ENCODE results near the gene CAT.
"Not testable (repeated sequence)": the region's sequence is repeated elsewhere in the genome, so short reads cannot be mapped to it uniquely, and the experiment has no call there.

Gene CAT

DNA sequence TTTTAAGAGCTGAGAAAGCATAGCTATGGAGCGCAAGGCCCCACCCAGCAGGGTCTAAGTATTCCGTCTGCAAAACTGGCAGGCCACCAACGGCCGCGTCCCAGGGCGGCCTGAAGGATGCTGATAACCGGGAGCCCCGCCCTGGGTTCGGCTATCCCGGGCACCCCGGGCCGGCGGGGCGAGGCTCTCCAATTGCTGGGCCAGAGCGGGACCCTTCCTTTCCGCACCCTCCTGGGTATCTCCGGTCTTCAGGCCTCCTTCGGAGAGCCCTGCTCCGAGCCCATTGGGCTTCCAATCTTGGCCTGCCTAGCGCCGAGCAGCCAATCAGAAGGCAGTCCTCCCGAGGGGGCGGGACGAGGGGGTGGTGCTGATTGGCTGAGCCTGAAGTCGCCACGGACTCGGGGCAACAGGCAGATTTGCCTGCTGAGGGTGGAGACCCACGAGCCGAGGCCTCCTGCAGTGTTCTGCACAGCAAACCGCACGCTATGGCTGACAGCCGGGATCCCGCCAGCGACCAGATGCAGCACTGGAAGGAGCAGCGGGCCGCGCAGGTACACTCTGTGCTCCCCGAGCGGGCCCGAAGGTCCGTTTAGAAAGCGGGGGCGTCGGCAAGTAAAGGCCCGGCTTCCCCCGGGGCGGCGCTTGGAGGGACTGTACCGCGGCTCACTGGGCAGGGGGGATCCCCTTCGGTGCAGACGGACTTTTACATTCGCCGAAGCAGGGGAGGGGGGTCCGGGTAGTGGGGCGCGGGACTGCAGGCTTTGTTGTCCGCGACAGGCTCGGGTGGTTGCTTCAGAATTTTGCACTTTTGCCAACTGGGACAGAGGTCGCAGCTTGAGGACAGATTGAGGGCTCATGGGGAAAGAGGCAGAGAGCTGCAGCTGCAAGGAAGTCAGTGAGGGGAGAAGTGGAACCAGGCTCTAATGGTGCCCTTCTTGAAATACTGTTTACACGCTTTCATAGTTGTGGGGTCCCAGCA lies at the start of gene CAT:
CAT (plus strand) TSS at position 406 of the 979 bp plus-strand sequence; CDS start at position 486, 80 bp downstream.
- peak; percentile 97 for DNase-seq (ENCODE audit: low read depth, low spot score)

DNA sequence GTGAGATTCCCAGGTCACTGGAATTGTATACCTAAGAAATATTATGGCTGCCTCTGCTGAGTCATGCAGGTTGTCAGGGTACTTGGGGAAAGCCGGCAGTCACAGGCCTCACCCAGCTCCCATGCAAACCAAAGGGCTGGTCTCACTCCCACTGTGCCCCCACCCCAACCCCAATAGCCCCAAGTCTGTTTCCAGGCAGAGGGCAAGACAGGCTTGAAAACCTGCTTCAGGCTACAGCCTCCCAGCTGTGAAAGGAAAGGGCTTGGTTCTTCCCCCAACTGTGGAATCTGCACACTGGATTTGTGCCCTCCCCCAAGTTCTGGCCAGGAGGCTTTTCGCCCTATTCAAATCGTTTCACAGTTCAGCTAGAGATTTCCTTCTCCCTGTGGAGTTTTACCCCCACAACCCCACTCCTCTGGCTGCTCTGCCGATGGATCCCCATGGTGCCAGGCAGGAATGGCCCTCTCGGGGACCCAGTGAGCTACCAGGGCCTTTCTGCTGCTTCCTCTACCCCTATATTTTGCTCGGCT lies 43.9 kb upstream of the CAT start:
- DNase-seq (ENCODE audit: low read depth, low spot score): no peak

DNA sequence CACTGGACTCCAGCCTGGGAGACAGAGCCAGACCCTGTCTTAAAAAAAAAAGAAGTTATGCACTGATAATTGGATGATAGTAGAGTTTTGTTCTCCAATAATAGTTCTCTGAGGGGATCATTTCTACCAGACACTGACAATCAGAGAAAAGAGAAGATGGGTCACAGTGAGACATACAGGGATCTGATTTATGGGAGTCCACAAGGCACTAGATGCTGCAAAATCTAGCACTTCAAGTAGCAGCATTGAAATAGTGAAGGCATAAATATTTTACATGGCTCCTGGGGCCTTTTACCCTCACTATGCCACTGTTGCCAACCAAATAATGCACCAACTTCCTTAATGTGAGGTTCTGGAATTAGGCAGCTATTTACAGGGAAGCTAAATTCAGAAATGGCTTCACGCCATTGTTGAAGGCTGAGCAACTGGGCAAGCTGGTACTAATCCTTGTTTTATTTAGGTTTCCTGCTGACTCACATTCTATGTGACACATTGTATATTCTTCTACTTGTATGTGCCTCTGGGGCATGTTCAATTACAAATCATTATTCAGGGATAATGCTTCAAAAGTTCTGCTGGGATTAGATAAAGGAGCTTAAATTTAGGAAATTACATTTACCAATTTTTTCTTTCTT lies 42.7 kb upstream of the CAT start:
- DNase-seq (ENCODE audit: low read depth, low spot score): no peak

DNA sequence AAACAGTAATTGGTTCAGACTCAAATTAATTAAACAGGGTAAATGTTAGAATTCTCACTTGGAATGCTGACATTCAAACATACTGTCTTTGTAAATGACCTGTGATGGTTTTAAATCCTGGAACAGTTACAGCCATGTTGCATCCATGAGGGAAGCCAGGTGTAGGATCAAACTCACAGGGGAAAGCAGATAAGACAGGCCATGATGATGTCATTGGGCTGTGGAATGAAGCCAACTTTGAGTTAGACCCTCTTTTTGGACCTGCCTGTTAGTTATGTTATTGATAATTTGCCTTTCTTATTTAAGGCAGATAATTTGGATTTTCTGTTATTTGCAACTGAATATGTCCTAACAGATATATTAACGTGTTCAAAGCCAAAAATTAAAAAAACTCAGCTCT lies 41.6 kb upstream of the CAT start:
- no peak for DNase-seq (ENCODE audit: low read depth, low spot score)

DNA sequence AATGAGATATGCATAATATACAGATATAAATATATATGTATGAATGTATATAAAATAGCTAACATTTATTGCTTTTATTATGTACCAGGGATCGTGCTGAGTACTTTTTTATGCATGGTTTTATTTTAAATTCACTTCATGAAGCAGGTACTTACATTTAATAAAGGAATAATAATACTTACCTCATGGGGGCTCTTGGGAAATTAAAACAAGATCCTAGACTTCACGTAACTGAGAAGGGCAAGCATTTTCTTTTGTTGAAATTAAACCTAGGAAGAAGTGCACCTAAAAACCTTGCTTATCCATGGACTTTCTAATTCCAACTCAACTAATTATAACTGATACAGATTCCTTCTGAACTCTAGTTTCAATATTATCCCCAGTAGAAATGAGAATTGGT lies 40.9 kb upstream of the CAT start:
- no peak for DNase-seq (ENCODE audit: low read depth, low spot score)

DNA sequence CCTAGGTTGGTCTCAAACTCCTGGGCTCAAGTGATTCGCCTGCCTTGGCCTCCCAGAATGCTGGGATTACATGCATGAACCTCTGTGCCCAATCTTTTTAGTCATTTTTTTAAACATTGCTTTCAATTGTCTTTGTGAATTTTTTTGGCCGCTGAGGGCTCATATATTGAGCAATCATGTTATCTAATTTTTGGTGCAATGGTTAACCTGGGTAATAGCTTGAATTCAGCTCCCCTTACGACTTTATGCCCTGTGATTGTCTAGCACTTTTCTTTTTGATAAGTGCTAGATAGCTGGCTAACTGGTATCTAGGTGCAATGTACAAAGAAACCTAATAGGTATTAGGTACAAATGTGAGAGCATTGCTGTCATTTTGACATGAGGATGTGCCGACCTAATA lies 35.3 kb upstream of the CAT start:
- DNase-seq (ENCODE audit: low read depth, low spot score): no peak

DNA sequence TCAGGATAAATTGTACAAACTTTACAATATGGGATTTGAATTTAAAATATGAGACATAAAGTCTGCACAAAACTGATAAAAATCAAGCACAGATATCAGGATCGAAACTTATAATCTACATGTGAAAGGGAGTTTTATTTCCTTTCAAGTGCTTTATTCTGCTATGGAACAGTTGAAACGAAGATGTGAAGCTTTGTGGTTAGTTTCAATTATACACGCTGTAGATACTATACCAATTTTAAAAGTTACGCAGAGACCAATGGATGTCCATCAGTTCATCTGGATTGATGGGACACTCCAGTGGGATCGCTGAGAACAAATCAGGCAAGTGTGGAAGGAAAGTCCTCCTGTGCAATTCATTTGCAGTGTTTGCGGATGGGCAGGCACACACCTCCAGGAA lies 34.5 kb upstream of the CAT start:
- DNase-seq (ENCODE audit: low read depth, low spot score): no peak

DNA sequence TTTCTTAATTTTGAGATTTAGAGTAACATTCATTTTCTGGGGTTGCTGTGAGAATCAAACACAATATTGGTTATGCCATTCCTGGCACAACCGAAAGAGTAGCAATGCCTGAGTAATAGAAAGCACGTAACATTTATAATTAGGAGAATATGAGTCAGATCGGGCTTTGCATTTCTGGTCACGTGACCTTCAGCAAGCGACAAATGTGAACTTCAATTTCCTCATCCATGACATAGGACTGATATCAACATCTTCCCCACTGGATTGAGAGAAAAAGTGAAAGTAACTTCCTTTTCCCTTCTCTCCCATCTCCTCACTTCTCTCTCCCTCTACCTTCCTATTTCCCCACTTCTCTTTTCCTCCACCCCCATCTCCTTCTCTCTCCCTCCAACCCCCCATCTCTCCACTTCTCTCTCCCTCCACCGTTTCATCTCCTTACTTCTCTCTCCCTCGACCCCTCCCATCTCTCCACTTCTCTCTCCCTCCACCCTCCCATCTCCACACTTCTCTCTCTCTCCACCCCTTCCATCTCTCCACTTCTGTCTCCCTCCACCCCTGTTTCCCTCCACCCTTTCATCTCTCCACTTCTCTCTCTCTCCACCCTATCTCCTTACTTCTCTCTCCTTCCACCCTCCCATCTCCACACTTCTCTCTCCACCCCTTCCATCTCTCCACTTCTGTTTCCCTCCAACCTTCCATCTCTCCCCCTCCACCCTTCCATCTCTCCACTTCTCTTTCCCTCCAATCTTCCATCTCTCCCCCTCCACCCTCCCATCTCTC lies 33.5 kb upstream of the CAT start:
- DNase-seq (ENCODE audit: low read depth, low spot score): no peak

DNA sequence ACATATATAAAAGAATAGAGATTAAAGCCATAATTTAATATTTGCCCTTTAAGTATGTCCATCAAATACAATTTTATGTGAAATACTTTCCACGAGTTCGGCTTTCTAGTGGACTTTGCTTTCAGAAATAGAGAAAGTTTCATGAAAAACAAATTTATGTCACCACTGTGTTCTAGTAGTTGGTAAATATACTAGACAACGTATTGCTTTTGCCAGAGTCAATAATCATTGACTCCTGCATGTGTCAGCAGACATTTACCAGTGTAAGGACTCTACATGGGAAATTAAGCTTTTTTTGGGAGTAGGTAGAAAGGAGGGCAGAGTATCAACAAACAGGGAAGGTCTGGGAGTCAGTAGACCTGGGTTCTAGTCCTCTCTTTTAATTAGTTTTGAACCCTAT lies 32.3 kb upstream of the CAT start:
- no peak for DNase-seq (ENCODE audit: low read depth, low spot score)

DNA sequence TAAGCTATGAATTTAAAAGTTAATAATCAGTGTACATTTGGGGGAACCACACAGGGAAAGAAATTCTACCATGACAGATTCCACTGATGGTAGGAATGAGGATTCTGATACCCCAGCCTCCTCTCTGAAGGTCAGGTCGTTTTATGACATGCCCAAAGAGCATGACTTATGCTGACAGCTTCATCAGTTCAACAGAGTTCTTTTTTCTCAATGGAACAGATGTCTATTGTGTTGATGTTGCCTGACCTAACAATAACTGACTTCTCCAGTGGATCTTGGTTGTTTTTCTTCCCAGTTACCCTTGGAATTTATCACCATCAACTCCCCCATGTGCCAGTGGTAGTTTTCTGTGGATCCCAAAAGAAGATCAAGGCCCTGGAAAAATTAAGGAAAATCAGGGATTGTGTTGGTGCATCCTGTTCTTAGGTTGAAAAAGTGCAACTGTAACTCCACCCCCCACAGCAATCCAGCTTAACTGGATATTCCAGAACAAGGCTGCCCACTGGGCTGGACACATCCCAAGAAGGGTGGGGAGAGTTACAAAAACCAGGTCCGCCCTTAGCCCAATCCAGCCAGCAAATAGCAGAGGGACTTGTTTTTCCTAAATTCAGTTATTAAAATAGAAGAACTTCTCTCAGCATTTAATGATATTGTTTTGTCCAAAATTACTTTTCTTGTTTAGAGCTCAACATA lies 31.5 kb upstream of the CAT start:
- DNase-seq (ENCODE audit: low read depth, low spot score): no peak

DNA sequence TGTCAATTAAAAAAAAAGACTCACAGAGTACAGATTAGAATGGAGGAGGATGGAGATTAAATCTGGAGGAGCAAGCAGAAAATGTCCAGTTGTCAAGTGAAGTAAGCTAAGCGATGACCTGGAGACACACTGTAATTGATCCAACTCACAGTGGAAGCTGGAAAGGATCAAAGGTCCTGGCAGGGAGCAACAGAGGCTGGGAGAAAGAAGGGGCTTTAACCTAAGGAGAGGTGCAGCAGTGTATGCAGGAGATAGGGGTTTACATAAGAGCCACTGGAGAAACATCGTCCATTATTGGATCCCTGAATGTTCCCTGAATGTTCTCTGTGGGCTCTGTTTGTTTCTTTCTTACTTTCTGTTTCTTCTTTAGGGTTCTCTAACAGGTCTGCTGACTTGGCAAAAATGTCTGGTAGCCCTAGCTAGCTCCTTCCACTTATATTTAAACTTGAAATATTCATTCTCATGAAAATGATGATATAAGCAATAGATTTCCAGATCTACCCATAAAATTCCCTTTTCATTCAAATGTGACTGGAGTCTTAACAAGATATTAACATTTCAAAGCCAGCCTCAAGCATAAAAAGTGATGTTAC lies 30.1 kb upstream of the CAT start:
- no peak for DNase-seq (ENCODE audit: low read depth, low spot score)

DNA sequence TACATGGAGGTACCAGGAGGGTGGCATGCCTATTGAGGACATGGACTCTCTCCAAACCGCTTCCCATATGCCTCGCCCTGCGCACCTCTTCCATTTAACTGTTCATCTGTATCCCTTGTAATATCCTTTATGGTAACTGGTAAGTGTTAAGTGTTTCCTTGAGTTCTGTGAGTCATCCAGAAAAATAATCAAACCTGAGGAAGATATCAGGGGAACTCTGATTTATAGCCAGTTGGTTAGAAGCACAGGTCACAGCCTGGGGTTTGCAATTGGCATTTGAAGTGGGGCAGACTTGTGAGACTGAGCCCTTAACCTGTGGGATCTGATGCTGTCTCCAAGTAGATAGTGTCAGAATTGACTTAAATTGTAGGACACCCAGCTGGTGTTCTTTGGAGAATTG lies 27.6 kb upstream of the CAT start:
- no peak for DNase-seq (ENCODE audit: low read depth, low spot score)

DNA sequence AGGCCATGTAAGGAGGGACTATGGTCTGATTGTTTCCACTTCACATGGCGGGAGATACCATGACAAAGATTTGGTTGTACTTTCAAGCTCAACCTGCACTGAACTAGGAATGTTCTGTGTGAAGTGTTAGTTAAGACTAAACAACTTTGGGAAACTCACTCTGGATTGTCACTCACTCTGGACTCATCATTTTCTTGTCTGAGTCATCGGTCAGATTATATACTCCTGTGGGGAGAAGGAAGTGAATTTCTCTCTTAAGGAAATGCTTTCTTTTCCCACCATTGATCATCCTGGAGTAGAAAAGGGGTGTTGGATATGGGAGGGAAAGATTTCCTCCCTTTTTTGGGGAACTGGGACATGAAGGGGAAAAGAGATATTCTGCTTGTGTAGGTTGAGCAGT lies 26.9 kb upstream of the CAT start:
- no peak for DNase-seq (ENCODE audit: low read depth, low spot score)

DNA sequence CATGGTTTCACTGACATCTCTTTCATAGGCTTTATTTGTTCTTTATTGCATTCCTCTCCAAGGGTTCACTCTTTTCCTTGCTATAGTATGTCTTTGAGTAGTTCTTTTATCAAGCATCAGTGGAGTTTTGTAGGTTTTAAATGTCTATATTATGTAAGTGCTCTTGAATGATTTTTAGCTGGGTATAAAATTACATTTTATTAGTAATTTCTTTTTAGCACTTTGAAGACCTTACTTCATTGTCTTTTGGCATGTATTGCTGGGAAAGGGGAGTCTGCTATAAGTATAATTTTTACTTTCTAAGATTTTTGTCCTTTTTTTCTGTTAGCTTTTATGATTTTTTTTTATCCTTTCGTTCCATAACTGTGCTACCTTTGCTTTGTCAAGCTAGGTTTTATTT lies 25.5 kb upstream of the CAT start:
- no peak for DNase-seq (ENCODE audit: low read depth, low spot score)

DNA sequence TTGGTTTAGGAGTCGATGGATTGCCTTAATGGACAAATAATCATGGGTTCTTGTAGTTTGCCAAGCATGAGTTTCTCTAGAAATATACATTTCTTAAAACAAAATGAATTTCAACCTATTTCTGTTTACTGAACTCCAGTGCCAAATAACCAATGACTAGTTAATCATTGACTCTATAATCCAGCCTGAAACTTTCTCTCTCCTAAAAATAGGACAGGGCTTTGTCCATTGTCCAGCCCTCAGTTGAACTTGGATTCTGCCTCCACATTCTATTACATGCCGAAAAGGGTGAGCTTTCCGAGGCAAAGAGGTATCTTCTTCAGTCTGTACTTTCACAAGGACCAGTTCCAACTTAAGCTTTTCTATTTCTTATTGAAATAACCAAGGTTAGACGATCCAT lies 23.2 kb upstream of the CAT start:
- DNase-seq (ENCODE audit: low read depth, low spot score): no peak

DNA sequence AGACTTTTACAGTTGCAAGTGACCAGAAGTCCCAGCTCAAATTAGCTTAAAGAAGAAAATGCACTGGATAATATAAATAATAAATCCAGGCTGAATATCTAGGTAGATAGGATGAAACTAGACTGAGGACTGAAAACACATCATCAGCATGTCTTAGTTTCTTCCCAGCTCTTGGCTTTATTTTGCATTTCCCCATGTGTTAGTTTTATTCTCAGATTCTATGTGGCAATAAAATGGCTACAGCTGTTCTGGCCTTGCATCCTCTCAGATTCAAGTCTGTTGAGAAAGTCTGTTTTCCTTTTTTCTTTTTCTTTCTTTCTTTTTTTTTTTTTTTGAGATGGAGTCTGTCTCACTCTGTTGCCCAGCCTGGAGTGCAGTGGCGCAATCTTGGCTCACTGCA lies 22.6 kb upstream of the CAT start:
- DNase-seq (ENCODE audit: low read depth, low spot score): no peak

DNA sequence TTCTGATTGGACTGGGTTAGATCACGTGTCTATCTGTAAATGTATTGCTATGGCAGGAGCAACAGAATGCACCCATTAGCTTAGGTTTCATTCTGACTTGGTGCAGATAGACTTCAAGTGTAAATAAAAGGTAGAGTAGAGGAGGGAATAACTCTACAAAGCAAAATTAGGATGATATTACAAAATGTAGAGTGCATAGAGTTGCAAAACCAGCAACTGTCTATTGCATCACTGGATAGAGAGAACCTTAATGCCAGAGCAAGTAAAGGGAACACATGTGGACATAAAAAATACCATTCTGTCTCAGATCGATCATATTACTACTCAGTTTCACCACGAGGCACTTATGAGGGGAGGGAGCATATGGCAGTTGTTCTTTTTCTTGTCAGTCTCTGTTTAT lies 22.0 kb upstream of the CAT start:
- DNase-seq (ENCODE audit: low read depth, low spot score): no peak

DNA sequence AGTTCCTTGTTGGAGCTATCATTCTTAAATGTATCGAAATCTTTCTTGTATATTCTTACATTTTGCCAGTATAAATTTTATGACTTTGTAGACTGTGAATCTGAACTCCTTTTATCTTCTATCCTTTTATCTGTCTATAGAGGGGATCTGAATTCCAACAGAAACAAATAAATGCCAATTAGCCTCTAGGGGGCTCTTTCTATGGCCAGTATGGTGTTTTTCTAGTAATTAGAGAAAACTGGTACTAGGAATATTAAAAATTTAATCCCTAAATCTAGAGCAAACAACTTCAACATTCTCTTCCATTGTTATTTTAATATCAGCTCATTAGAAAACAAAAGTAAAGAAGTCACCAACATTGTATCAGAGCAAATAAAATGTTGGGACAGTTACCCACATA lies 21.5 kb upstream of the CAT start:
- DNase-seq (ENCODE audit: low read depth, low spot score): no peak

DNA sequence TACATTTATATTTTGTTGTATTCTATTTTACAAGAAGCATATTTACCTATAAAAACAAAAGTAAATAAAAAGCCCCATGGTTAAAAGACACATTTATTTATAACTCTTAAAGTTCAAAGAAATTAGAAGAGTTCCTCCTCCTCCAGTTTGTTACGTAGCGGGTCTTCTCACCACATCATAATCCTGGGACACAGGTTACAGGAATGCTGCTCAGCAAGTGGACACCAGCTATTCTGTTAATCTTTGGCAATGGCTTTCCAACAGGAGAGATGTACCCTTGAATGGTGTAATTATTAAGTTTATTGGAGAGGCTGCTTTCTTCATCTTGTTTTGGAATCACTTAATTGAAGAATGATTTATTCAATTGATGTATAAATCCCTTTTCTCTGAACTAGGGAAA lies 19.6 kb upstream of the CAT start:
- DNase-seq (ENCODE audit: low read depth, low spot score): no peak

DNA sequence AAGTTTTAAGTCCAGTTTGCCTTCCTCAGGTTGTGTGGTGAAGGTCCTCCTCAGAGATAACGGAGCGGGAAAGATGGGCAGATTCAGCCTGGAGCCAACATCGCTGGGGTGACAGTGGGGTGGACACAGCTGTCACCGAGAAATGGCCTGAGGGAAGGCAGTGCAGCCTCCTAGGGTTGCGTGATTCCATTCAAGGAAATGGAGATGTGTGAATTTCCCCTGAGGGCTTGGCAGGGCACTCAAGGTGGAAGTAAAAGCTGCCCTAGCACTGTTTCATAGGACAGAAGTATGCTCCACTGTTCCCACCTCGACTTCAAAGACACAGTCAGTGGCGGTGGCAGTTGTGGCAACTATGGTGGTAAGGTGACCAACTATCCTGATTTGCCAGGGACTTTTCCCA lies 15.4 kb upstream of the CAT start:
- DNase-seq (ENCODE audit: low read depth, low spot score): no peak

DNA sequence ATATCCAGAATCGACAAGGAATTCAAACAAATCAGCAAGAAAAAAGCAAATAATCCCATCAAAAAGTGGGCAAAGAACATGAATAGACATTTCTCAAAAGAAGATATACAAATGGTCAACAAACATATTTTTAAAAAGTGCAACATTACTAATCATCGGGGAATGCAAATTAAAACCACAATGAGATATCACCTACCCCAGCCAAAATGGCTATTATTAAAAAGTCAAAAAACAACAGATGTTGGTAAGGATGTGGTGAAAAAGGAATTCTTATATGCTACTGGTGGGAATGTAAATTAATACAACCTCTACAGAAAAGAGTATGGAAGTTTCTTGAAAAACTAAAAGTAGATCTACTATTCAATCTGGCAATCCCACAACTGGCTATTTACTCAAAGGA lies 13.9 kb upstream of the CAT start:
- DNase-seq (ENCODE audit: low read depth, low spot score): not testable (repeated sequence)
